Natural killer cell treated with Interleukin-12 subunit alpha and Interleukin-12 subunit beta and Interleukin-15 and Interleukin-18, amount 100 ng/mL, for 72 hours (primary cell): Measurements from ENCODE around the gene MPRIP. TPM values are rescaled to one million over a fixed set of nuclear protein-coding genes. Genes with fewer than 3 reads are reported as not detected.

Experiments
- ATAC-seq, 2 donors: fragments of 150-1000 bp; cut with Tn5 transposase in 1 of 2; sonication (Bioruptor Pico), chemical (Tn5 transposase) in 1 of 2; 2 replicates each; pipeline ENCODE4 v1.10.0; 2021
- DNase-seq: peaks from one replicate; pipeline ENCODE4 v3.0.0; 2022; ENCODE audit warnings: low spot score
- H3K27ac Mint-ChIP-seq, 2 donors: 1 replicate in 1 of 2; 2 replicates in 1 of 2; pipeline ENCODE4 v1.8.0; 2022; ENCODE audit warnings: mixed read lengths in 2 of 2, mild to moderate bottlenecking in 1 of 2, moderate library complexity in 1 of 2
- H3K27me3 Mint-ChIP-seq, 2 donors: 1 replicate in 1 of 2; 2 replicates in 1 of 2; pipeline ENCODE4 v1.8.0; 2022; ENCODE audit warnings: mixed read lengths in 2 of 2
- H3K36me3 Mint-ChIP-seq: one replicate; pipeline ENCODE4 v1.8.0; 2022; ENCODE audit warnings: mixed read lengths
- H3K4me1 Mint-ChIP-seq, 2 donors: 1 replicate in 1 of 2; 2 replicates in 1 of 2; pipeline ENCODE4 v1.8.0; 2022; ENCODE audit warnings: low read depth in 2 of 2, mixed read lengths in 2 of 2, mild to moderate bottlenecking in 1 of 2
- H3K4me3 Mint-ChIP-seq: one replicate; pipeline ENCODE4 v1.8.0; 2022; ENCODE audit warnings: mixed read lengths
- H3K9me3 Mint-ChIP-seq: 2 replicates; pipeline ENCODE4 v1.8.0; 2022; ENCODE audit warnings: mixed read lengths
- total RNA-seq, 2 donors: library from RNA; stranded (reverse); gene quantifications; one replicate each; pipeline ENCODE4 v1.2.3, GENCODE V29; 2022

MPRIP gene
- total RNA-seq, 2 donors from 2014 or later = 158 to 216 TPM

GRCh38 chr17:17109907-17110306, 67.7 kb downstream of the MPRIP start:
- H3K27me3 Mint-ChIP-seq = no peaks in the 10 kb centered on the region
- H3K27ac Mint-ChIP-seq = peak overlapping the region; percentile 68 to 94
- peaks cover 48 to 55% of the 10 kb centered on the region in 2 donors for H3K4me1 Mint-ChIP-seq
- peak in 1 of 2 donors; percentile 62 for ATAC-seq
- no peaks in the 10 kb centered on the region for H3K36me3 Mint-ChIP-seq
- peak overlapping the region; percentile 53 for H3K4me3 Mint-ChIP-seq
- no peak for DNase-seq
- H3K9me3 Mint-ChIP-seq = no peaks in the 10 kb centered on the region

DNA sequence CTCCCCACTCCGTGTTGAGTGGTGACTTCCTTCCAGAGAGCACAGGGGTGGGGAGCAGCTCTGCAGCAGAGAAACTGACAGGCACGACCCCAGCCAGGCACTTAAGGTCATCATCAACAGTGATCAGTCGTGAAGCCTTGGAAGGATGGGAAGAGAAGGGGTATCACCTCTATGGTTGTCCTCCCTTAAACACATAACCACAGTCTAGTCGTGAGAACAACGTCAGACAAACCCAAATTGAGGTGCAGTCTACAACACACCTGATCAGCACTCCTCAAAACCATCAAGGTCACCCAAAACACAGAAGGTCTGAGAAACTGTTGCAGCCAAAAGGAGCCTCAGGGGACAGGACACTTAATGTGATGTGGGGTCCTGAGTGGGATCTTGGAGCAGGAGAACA, 68.3 kb downstream of the MPRIP start:
- DNase-seq (no peak), ATAC-seq (no peak)
- no peaks in the 10 kb centered on the region for H3K9me3 Mint-ChIP-seq
- H3K36me3 Mint-ChIP-seq = no peaks in the 10 kb centered on the region
- peak overlapping the region; percentile 68 to 94 for H3K27ac Mint-ChIP-seq
- peaks cover 54 to 60% of the 10 kb centered on the region in 2 donors for H3K4me1 Mint-ChIP-seq
- no peaks in the 10 kb centered on the region for H3K27me3 Mint-ChIP-seq
- H3K4me3 Mint-ChIP-seq = peak overlapping the region; percentile 53

GRCh38 chr17:17111401-17112393, 69.4 kb downstream of the MPRIP start:
- DNase-seq (no peak), ATAC-seq (no peak)
- Mint-ChIP-seq H3K27me3 (no peaks in the 10 kb centered on the region), H3K4me1 (peaks cover 57 to 64% of the 10 kb centered on the region in 2 donors), H3K36me3 (no peaks in the 10 kb centered on the region), H3K4me3 (no peak overlapping the region), H3K27ac (peak overlapping the region in 1 of 2 donors; percentile 94), H3K9me3 (no peaks in the 10 kb centered on the region)

- Mint-ChIP-seq H3K36me3 (no peaks in the 10 kb centered on the region), H3K9me3 (no peaks in the 10 kb centered on the region), H3K4me1 (peaks cover 60 to 63% of the 10 kb centered on the region in 2 donors), H3K4me3 (no peak overlapping the region), H3K27me3 (no peaks in the 10 kb centered on the region), H3K27ac (peak overlapping the region in 1 of 2 donors; percentile 87)
- no peak for ATAC-seq
- no peak for DNase-seq
These were observed 70.5 kb downstream of the MPRIP start for GRCh38 chr17:17112628-17113200.

GRCh38 chr17:17114592-17115225, 72.5 kb downstream of the MPRIP start:
- Mint-ChIP-seq H3K27me3 (no peaks in the 10 kb centered on the region), H3K27ac (peak overlapping the region; percentile 46 to 87), H3K4me1 (peaks cover 54 to 57% of the 10 kb centered on the region in 2 donors), H3K4me3 (peak overlapping the region; percentile 22), H3K9me3 (no peaks in the 10 kb centered on the region), H3K36me3 (no peaks in the 10 kb centered on the region)
- ATAC-seq (no peak), DNase-seq (no peak)

GRCh38 chr17:17115620-17116019, 73.4 kb downstream of the MPRIP start:
- peak overlapping the region; percentile 46 to 87 for H3K27ac Mint-ChIP-seq
- ATAC-seq = no peak
- H3K4me3 Mint-ChIP-seq = no peak overlapping the region
- no peaks in the 10 kb centered on the region for H3K27me3 Mint-ChIP-seq
- H3K4me1 Mint-ChIP-seq = peaks cover 54 to 57% of the 10 kb centered on the region in 2 donors
- no peak for DNase-seq
- H3K36me3 Mint-ChIP-seq = no peaks in the 10 kb centered on the region
- no peaks in the 10 kb centered on the region for H3K9me3 Mint-ChIP-seq

GRCh38 chr17:17116406-17116805, 74.1 kb downstream of the MPRIP start:
- DNase-seq (no peak), ATAC-seq (no peak)
- peak overlapping the region; percentile 46 to 87 for H3K27ac Mint-ChIP-seq
- H3K4me3 Mint-ChIP-seq = no peak overlapping the region
- no peaks in the 10 kb centered on the region for H3K9me3 Mint-ChIP-seq
- H3K36me3 Mint-ChIP-seq = no peaks in the 10 kb centered on the region
- peaks cover 55% of the 10 kb centered on the region in 2 donors for H3K4me1 Mint-ChIP-seq
- no peaks in the 10 kb centered on the region for H3K27me3 Mint-ChIP-seq

GRCh38 chr17:17117923-17118322, 75.7 kb downstream of the MPRIP start:
- Mint-ChIP-seq H3K4me1 (peaks cover 61 to 65% of the 10 kb centered on the region in 2 donors), H3K9me3 (no peaks in the 10 kb centered on the region), H3K27ac (peak overlapping the region; percentile 80 to 91), H3K27me3 (no peaks in the 10 kb centered on the region), H3K36me3 (no peaks in the 10 kb centered on the region), H3K4me3 (no peak overlapping the region)
- ATAC-seq (no peak), DNase-seq (no peak)

DNA sequence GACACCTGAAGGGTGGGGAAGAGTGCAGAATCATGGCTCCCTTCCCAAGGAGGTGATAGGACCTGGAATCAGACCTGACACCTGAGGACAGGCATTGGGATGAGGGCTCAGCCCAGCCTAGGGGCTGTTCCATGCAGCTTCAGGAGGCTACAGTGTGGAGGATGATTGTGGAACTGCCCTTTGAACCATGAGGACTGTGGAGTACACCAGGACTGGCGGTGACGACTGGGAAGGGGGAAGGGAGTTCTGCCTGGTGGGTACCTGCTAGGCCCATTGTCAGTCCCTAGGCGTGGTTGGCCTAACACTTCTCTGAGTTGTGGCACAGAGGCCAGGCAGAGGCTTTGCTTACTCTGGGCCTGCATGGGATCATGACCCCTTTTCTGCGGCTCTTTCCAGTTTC, 76.1 kb downstream of the MPRIP start:
- DNase-seq (no peak), ATAC-seq (no peak)
- H3K4me1 Mint-ChIP-seq = peaks cover 61 to 65% of the 10 kb centered on the region in 2 donors
- H3K4me3 Mint-ChIP-seq = no peak overlapping the region
- no peaks in the 10 kb centered on the region for H3K9me3 Mint-ChIP-seq
- H3K27ac Mint-ChIP-seq = peak overlapping the region; percentile 80 to 91
- H3K36me3 Mint-ChIP-seq = no peaks in the 10 kb centered on the region
- H3K27me3 Mint-ChIP-seq = no peaks in the 10 kb centered on the region

GRCh38 chr17:17119106-17119505, 76.8 kb downstream of the MPRIP start:
- Mint-ChIP-seq H3K4me1 (peaks cover 64 to 66% of the 10 kb centered on the region in 2 donors), H3K27me3 (no peaks in the 10 kb centered on the region), H3K36me3 (no peaks in the 10 kb centered on the region), H3K4me3 (peak overlapping the region; percentile 61), H3K9me3 (no peaks in the 10 kb centered on the region), H3K27ac (peak overlapping the region; percentile 80 to 91)
- peak; percentile 44 to 45 for ATAC-seq
- no peak for DNase-seq

DNA sequence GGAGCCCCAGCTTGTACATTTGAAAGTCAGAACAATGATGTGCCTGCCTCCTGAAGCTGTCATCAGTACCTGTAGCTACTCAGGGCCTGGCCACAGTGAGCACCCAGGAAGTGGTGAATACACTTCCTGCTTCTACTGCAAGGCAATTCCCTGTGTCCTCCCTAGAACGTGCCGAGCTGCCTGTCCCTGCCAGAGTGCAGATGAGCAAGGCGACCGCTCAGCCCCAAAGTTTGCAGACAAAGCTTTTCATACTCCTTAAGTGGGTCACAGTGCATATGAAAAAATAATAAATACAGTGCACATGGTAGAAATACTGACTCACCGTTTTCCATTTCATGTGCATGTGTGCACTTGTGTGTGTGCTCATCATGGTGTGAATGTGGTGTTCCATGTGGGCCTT, 77.3 kb downstream of the MPRIP start:
- H3K4me3 Mint-ChIP-seq = peak overlapping the region; percentile 61
- H3K27ac Mint-ChIP-seq = peak overlapping the region; percentile 80 to 91
- DNase-seq = no peak
- ATAC-seq = peak; percentile 84 to 87
- H3K27me3 Mint-ChIP-seq = no peaks in the 10 kb centered on the region
- no peaks in the 10 kb centered on the region for H3K36me3 Mint-ChIP-seq
- no peaks in the 10 kb centered on the region for H3K9me3 Mint-ChIP-seq
- peaks cover 64 to 66% of the 10 kb centered on the region in 2 donors for H3K4me1 Mint-ChIP-seq

- peaks cover 63 to 66% of the 10 kb centered on the region in 2 donors for H3K4me1 Mint-ChIP-seq
- DNase-seq (no peak), ATAC-seq (no peak)
- no peaks in the 10 kb centered on the region for H3K27me3 Mint-ChIP-seq
- H3K4me3 Mint-ChIP-seq = peak overlapping the region; percentile 61
- H3K9me3 Mint-ChIP-seq = no peaks in the 10 kb centered on the region
- H3K27ac Mint-ChIP-seq = peak overlapping the region; percentile 80 to 91
- no peaks in the 10 kb centered on the region for H3K36me3 Mint-ChIP-seq
These were observed 78.0 kb downstream of the MPRIP start for GRCh38 chr17:17120294-17120693.

- ATAC-seq (no peak), DNase-seq (no peak)
- H3K4me3 Mint-ChIP-seq = no peak overlapping the region
- H3K27me3 Mint-ChIP-seq = no peaks in the 10 kb centered on the region
- peaks cover 63 to 66% of the 10 kb centered on the region in 2 donors for H3K4me1 Mint-ChIP-seq
- H3K9me3 Mint-ChIP-seq = no peaks in the 10 kb centered on the region
- H3K27ac Mint-ChIP-seq = peak overlapping the region; percentile 80 to 91
- H3K36me3 Mint-ChIP-seq = no peaks in the 10 kb centered on the region
These were observed 78.4 kb downstream of the MPRIP start for GRCh38 chr17:17120701-17121100.
